Measurements from ENCODE around the gene PRKCA. TPM values are rescaled to one million over a fixed set of nuclear protein-coding genes. Genes with fewer than 3 reads are reported as not detected.

PRKCA gene
- total and polyA plus RNA-seq, 4 experiments from 2014 or later = 1.1 to 107 (median 56.1) TPM

GRCh38 chr17:66836063-66837005 is 533.9 kb downstream of the PRKCA start:
- POLR2A ChIA-PET (ENCODE audit: partially characterized antibody) = no interaction called here
- DNase-seq = no peak
- no peaks in the 10 kb centered on the region for H3K9me3 ChIP-seq (ENCODE audit: control insufficient read depth in 1 of 2, low read length in 2 of 2)
- Mint-ChIP-seq H3K27ac (no peak overlapping the region), H3K4me3 (no peak overlapping the region), H3K4me1 (no peaks in the 10 kb centered on the region), H3K36me3 (no peaks in the 10 kb centered on the region), H3K27me3 (peaks cover 42 to 49% of the 10 kb centered on the region in 2 donors), H3K9me3 (peaks cover 0 to 4% (median 0%) of the 10 kb centered on the region in 8 donors)
- CTCF ChIA-PET (ENCODE audit: partially characterized antibody) = no interaction called here
- peaks cover 7% of the 10 kb centered on the region for H3K27me3 ChIP-seq (ENCODE audit: insufficient read depth, low read length)
- no peak overlapping the region for H3K27ac ChIP-seq (ENCODE audit: low read depth, low read length)
- no peaks in the 10 kb centered on the region for H3K36me3 ChIP-seq (ENCODE audit: insufficient read depth, low read length)
- no peaks in the 10 kb centered on the region for H3K4me1 ChIP-seq (ENCODE audit: insufficient read depth, low read length)
- no peak overlapping the region for H3K4me3 ChIP-seq (ENCODE audit: low read length in 2 of 2)
- intact Hi-C loops (cut with micrococcal nuclease) = no loop called here

- Histone ChIP-seq H3K36me3 (ENCODE audit: insufficient read depth, low read length) (no peaks in the 10 kb centered on the region), H3K4me3 (ENCODE audit: low read length in 2 of 2) (no peak overlapping the region), H3K9me3 (ENCODE audit: control insufficient read depth in 1 of 2, low read length in 2 of 2) (no peaks in the 10 kb centered on the region), H3K4me1 (ENCODE audit: insufficient read depth, low read length) (no peaks in the 10 kb centered on the region), H3K27me3 (ENCODE audit: insufficient read depth, low read length) (peaks cover 7% of the 10 kb centered on the region), H3K27ac (ENCODE audit: low read depth, low read length) (no peak overlapping the region)
- intact Hi-C loops (cut with micrococcal nuclease) = no loop called here
- CTCF ChIA-PET (ENCODE audit: partially characterized antibody) = no interaction called here
- no peaks in the 10 kb centered on the region for H3K9me3 Mint-ChIP-seq
- POLR2A ChIA-PET (ENCODE audit: partially characterized antibody) = no interaction called here
- no peak for DNase-seq
- H3K27me3 Mint-ChIP-seq = peaks cover 34 to 42% of the 10 kb centered on the region in 2 donors
- no peaks in the 10 kb centered on the region for H3K36me3 Mint-ChIP-seq
- no peaks in the 10 kb centered on the region for H3K4me1 Mint-ChIP-seq
- no peak overlapping the region for H3K27ac Mint-ChIP-seq
- H3K4me3 Mint-ChIP-seq = no peak overlapping the region
Observed at GRCh38 chr17:66837226-66837625, 534.8 kb downstream of the PRKCA start.

GRCh38 chr17:66837885-66838665 is 535.7 kb downstream of the PRKCA start:
- CTCF ChIA-PET (ENCODE audit: partially characterized antibody) = no interaction called here
- H3K36me3 Mint-ChIP-seq = no peaks in the 10 kb centered on the region
- Histone ChIP-seq H3K36me3 (ENCODE audit: insufficient read depth, low read length) (no peaks in the 10 kb centered on the region), H3K27ac (ENCODE audit: low read depth, low read length) (no peak overlapping the region), H3K9me3 (ENCODE audit: control insufficient read depth in 1 of 2, low read length in 2 of 2) (no peaks in the 10 kb centered on the region), H3K27me3 (ENCODE audit: insufficient read depth, low read length) (peaks cover 7% of the 10 kb centered on the region), H3K4me1 (ENCODE audit: insufficient read depth, low read length) (no peaks in the 10 kb centered on the region), H3K4me3 (ENCODE audit: low read length in 2 of 2) (no peak overlapping the region)
- H3K4me1 Mint-ChIP-seq = no peaks in the 10 kb centered on the region
- POLR2A ChIA-PET (ENCODE audit: partially characterized antibody) = no interaction called here
- DNase-seq = no peak
- H3K4me3 Mint-ChIP-seq = no peak overlapping the region
- no peak overlapping the region for H3K27ac Mint-ChIP-seq
- intact Hi-C loops (cut with micrococcal nuclease) = no loop called here
- peaks cover 30 to 41% of the 10 kb centered on the region in 2 donors for H3K27me3 Mint-ChIP-seq
- H3K9me3 Mint-ChIP-seq = no peaks in the 10 kb centered on the region

- intact Hi-C loops (cut with micrococcal nuclease) = no loop called here
Observed at GRCh38 chr17:66839616-66840015, 537.2 kb downstream of the PRKCA start.

GRCh38 chr17:66840061-66840460 is 537.6 kb downstream of the PRKCA start:
- intact Hi-C loops (cut with micrococcal nuclease) = no loop called here
- H3K27ac ChIP-seq (ENCODE audit: low read depth, low read length) = no peak overlapping the region
- no peak overlapping the region for H3K4me3 ChIP-seq (ENCODE audit: low read length in 2 of 2)
- no peaks in the 10 kb centered on the region for H3K4me1 ChIP-seq (ENCODE audit: insufficient read depth, low read length)
- no peaks in the 10 kb centered on the region for H3K36me3 Mint-ChIP-seq
- CTCF ChIA-PET (ENCODE audit: partially characterized antibody) = no interaction called here
- no peaks in the 10 kb centered on the region for H3K9me3 ChIP-seq (ENCODE audit: control insufficient read depth in 1 of 2, low read length in 2 of 2)
- no peaks in the 10 kb centered on the region for H3K4me1 Mint-ChIP-seq
- DNase-seq = no peak
- POLR2A ChIA-PET (ENCODE audit: partially characterized antibody) = no interaction called here
- H3K9me3 Mint-ChIP-seq = no peaks in the 10 kb centered on the region
- H3K27ac Mint-ChIP-seq = no peak overlapping the region
- no peak overlapping the region for H3K4me3 Mint-ChIP-seq
- H3K27me3 Mint-ChIP-seq = peaks cover 21 to 31% of the 10 kb centered on the region in 2 donors
- H3K36me3 ChIP-seq (ENCODE audit: insufficient read depth, low read length) = no peaks in the 10 kb centered on the region
- no peaks in the 10 kb centered on the region for H3K27me3 ChIP-seq (ENCODE audit: insufficient read depth, low read length)

More at GRCh38 chr17:66839616-66840015, 537.2 kb downstream of the PRKCA start:
- Histone ChIP-seq H3K27me3 (ENCODE audit: insufficient read depth, low read length) (peaks cover 2% of the 10 kb centered on the region), H3K36me3 (ENCODE audit: insufficient read depth, low read length) (no peaks in the 10 kb centered on the region), H3K4me3 (ENCODE audit: low read length in 2 of 2) (no peak overlapping the region), H3K4me1 (ENCODE audit: insufficient read depth, low read length) (no peaks in the 10 kb centered on the region), H3K27ac (ENCODE audit: low read depth, low read length) (no peak overlapping the region), H3K9me3 (ENCODE audit: control insufficient read depth in 1 of 2, low read length in 2 of 2) (no peaks in the 10 kb centered on the region)
- Mint-ChIP-seq H3K36me3 (no peaks in the 10 kb centered on the region), H3K4me3 (no peak overlapping the region), H3K9me3 (no peaks in the 10 kb centered on the region), H3K27me3 (peaks cover 19 to 29% of the 10 kb centered on the region in 2 donors), H3K4me1 (no peaks in the 10 kb centered on the region), H3K27ac (no peak overlapping the region)
- DNase-seq = no peak
- ChIA-PET CTCF (ENCODE audit: partially characterized antibody) (no interaction called here), POLR2A (ENCODE audit: partially characterized antibody) (no interaction called here)

- Mint-ChIP-seq H3K27me3 (peaks cover 19 to 25% of the 10 kb centered on the region in 2 donors), H3K9me3 (peaks cover 0 to 9% (median 1%) of the 10 kb centered on the region in 8 donors), H3K4me3 (no peak overlapping the region), H3K4me1 (no peaks in the 10 kb centered on the region), H3K27ac (no peak overlapping the region), H3K36me3 (no peaks in the 10 kb centered on the region)
- Histone ChIP-seq H3K4me3 (ENCODE audit: low read length in 2 of 2) (no peak overlapping the region), H3K27me3 (ENCODE audit: insufficient read depth, low read length) (no peaks in the 10 kb centered on the region), H3K27ac (ENCODE audit: low read depth, low read length) (no peak overlapping the region), H3K4me1 (ENCODE audit: insufficient read depth, low read length) (no peaks in the 10 kb centered on the region), H3K36me3 (ENCODE audit: insufficient read depth, low read length) (no peaks in the 10 kb centered on the region), H3K9me3 (ENCODE audit: control insufficient read depth in 1 of 2, low read length in 2 of 2) (no peaks in the 10 kb centered on the region)
- CTCF ChIA-PET (ENCODE audit: partially characterized antibody) = no interaction called here
- no peak for DNase-seq
- intact Hi-C loops (cut with micrococcal nuclease) = no loop called here
- POLR2A ChIA-PET (ENCODE audit: partially characterized antibody) = no interaction called here
Observed at GRCh38 chr17:66841328-66841727, 538.9 kb downstream of the PRKCA start.

GRCh38 chr17:66841744-66842143 is 539.3 kb downstream of the PRKCA start:
- H3K27ac ChIP-seq (ENCODE audit: low read depth, low read length) = no peak overlapping the region
- Mint-ChIP-seq H3K4me1 (no peaks in the 10 kb centered on the region), H3K27ac (no peak overlapping the region), H3K9me3 (peaks cover 0 to 13% (median 4%) of the 10 kb centered on the region in 8 donors), H3K27me3 (peaks cover 19 to 23% of the 10 kb centered on the region in 2 donors), H3K36me3 (no peaks in the 10 kb centered on the region), H3K4me3 (no peak overlapping the region)
- H3K4me1 ChIP-seq (ENCODE audit: insufficient read depth, low read length) = no peaks in the 10 kb centered on the region
- no peak overlapping the region for H3K4me3 ChIP-seq (ENCODE audit: low read length in 2 of 2)
- POLR2A ChIA-PET (ENCODE audit: partially characterized antibody) = interaction anchor here (0.6 kb wide), 1 partner anchor 1091 kb away, joined by 3 read pairs; no protein-coding TSS in a partner anchor
- no peaks in the 10 kb centered on the region for H3K36me3 ChIP-seq (ENCODE audit: insufficient read depth, low read length)
- intact Hi-C loops (cut with micrococcal nuclease) = no loop called here
- H3K9me3 ChIP-seq (ENCODE audit: control insufficient read depth in 1 of 2, low read length in 2 of 2) = no peaks in the 10 kb centered on the region
- CTCF ChIA-PET (ENCODE audit: partially characterized antibody) = no interaction called here
- H3K27me3 ChIP-seq (ENCODE audit: insufficient read depth, low read length) = no peaks in the 10 kb centered on the region
- no peak for DNase-seq

Measured in CD4-positive, alpha-beta memory T cell (primary cell).